OCI-LY1 (cell line): ENCODE results near the gene GRHL1.

Experiments
- CTCF ChIP-seq: fragments of 200-600 bp; sonication (generic), shearing (Covaris generic); IDR thresholded peaks from 2 replicates; pipeline ENCODE4 v1.5.1; 2017; ENCODE audit warnings: mild to moderate bottlenecking, antibody characterized with exemption, low read length, moderate library complexity, mixed read lengths
- EZH2 ChIP-seq: fragments of 200-600 bp; sonication (generic), shearing (Covaris generic); IDR thresholded peaks from 2 replicates; pipeline ENCODE4 v1.8.0; 2017; ENCODE audit warnings: borderline replicate concordance, mixed run types, mild to moderate bottlenecking, antibody characterized with exemption, low read length, moderate library complexity, mixed read lengths

- TF ChIP-seq CTCF: no peak
- no peak for TF ChIP-seq EZH2
These were observed 30.2 kb downstream of the GRHL1 start for GRCh38 chr2:9981655-9982054.
